GM21447 (cell line): ENCODE data around the gene FREM1.

ENCODE experiments used
- ATAC-seq: cut with Tn5 transposase; IDR thresholded peaks from one replicate; pipeline ENCODE4 v1.9.1; 2021; ENCODE audit not compliant: unreplicated experiment

Gene FREM1

DNA sequence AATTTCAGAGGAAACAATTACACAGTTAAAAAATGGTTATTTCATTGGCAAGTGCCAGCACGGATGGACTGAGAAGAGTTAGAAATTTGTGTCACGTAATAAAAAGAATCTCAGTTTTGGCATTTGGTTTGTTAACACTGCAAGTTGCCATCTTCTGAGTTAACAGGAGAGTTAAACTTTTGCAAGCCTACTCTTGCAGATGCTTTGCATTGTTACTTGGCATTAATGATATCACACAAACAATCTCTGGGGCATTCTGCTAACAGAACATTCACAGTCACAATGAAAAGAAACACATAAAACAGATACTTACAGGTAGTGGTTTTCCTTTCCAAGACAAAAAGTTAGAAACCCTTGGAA lies 647 bp downstream of the FREM1 start:
- no peak for ATAC-seq

DNA sequence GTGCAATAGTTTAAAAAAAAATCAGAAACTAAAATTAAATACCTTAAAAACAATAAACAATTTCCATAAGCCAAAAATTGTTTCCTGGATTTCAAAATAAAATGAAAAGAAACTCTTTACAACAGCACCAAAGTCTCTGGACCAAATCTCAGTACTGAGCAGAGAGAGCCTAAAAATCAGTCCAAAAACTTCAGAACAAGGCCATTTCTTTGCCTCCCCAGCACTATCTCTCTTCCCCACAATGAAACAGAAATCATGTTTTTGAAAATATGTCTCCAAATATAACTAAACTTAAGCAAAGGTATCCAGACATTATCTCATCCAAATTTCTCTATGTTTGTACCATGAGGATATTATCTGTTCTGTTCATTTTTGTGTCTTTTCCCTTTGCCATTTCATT lies 1.0 kb downstream of the FREM1 start:
- no peak for ATAC-seq

DNA sequence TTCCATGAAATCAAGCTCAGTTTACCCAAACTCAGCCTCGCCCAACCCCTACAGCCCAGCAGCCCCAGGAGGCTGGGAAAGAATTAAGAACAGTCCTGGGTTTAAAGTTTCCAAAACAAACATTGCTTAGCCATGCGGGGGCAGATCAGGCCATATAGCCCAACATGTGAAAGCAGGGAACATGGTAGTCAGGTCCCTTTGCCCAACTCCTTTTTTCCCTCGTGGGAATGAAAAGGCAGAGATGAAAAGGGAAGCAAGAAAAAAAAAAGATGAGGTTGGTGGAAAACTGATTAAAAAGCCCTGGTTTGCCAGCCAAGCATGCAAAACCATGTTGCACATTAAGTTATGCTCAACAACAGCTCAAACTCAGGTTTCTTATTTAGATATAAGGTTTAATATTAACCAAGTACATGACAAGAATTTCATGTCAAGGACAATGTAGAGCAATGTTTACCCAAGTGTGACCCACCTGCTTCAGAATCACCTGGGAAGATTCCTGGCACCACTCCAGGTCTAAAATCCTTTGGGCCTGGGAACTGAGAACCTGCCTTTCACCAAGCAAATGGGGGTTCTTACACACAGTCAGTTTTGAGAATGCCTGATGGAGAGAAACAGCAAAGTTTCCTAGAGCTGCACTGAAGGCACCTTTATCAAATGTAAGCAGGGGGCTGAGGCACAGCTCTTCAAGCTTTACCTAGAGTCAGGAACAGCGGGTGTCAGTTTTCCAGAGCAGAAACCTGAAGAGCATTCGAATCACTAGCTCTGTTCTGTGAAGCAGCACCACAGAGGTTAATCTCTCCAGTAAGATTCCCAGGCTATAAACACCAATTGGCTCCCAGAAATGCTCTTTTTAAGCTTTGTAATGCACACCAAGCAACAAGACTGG lies 1.7 kb downstream of the FREM1 start:
- peak; percentile 72 for ATAC-seq

DNA sequence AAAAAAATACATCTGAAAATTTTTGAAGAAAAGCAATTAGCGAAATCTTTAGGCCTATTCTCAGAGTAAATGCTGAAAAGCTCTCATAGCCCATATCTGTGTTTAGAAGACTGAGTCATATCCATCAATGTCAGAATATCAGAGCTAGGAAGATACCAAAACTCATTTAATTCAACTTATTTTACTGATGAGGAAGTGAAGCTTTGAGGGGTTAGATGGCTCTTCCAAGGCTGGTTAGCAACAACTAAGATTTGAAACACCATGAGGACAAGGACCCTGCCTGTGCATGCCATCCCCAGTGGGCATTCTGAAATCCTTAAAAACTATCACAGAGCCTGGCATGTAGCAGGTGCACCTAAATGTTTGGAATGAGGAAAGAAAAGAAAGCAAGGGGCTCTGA lies 2.5 kb downstream of the FREM1 start:
- ATAC-seq = no peak

DNA sequence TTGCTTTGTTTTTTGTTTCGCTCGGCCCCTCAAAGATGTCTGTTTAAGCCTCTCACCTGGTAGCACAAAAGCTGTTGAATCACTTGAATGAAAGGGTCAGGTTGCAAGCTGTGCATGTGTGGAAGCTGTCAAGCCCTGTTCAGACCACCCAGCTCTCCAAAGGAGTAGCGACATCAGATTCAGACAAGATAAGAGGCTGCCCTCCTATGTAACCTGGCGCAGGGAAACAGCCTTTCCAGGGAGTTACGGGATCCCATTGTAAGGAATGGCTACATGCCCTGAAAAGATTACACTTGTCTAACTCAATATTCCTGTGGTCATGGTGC lies 2.9 kb downstream of the FREM1 start:
- ATAC-seq = no peak

DNA sequence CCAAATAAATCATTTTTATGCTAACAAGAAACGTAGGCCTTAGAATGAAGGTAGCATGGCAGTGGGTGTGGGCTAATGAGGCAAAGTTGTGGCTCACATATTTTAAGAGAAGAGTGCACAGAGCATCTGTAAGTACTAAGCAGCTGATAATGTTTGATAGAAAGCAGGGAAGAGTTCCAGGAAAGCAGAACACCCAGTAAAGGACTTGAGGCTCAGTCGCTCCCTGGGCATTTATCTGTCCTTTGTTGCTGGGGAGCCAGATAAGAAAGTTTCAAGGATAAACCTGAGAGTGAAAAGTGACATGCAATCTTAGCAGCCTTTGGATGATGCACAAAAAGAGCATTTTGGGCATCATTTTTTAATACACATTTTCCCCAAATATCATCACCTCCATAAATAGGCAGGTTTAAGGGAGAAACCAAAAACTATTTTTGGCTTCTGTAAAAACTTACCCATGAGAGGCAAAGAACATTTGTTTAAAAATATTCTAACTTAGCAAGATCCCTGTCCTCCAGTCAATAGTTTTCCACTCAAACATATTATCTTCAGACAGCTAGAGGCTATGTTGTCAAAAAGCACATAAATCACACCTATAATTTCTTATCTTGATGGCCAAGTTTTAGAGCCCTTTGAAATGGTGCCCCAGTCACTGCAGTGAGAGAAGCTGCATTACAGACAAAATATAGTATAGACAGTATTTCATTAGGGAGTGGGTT lies 3.4 kb downstream of the FREM1 start:
- ATAC-seq = no peak

DNA sequence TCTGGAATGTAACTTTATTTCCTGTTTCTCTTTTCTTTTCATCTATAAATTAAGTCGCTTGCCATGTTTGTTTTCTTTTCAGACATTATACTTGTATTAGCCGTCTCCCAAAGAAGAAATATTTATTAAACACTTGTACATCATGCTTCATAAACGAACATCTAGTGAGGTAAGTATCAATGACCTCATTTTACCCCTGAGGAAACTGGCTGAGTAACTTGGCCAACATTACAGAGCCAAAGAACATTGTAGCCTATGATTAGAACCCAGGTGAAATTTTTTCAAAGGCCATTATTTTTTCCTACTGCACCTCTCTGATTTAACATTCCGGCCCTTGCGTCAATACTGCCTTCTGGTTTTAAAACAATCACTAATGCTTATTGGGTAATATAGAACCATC lies 4.2 kb downstream of the FREM1 start:
- no peak for ATAC-seq

DNA sequence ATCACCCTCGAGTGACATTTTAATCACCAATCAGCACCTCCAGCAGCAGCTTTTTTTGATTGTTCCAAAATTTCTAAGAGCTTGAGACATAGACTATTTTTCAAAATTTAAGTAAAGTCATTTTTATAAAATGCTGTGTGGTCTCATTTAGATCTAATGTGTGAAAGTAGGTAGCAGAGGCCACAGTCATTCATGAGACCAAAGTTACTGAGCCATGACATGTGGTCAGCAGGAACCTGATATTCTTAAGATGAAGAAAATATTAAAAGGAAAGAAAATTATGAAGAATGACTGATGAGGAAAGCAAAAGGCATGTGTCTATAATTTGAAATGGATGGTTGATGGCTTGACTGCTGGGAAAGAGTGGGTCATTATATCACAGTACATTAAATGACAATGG lies 7.2 kb downstream of the FREM1 start:
- ATAC-seq = no peak

DNA sequence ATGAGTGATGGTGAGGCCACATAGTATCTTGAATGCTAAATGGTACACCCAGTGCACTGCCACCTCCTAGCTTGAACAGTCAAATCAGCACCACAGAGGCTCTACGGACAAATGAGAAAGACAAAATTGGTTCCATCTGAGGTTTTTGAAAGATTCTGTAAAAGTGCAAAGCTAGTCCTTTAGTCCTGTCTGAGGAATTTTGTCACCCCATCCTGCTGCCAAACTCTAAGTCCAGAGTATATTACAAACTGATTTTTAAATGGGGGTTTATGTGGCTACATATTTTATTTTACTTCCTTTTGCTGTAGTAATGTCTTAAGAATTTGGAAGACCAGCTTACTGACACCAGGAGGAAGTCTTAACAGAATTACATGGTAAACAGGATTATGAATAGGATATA lies 7.7 kb downstream of the FREM1 start:
- no peak for ATAC-seq

DNA sequence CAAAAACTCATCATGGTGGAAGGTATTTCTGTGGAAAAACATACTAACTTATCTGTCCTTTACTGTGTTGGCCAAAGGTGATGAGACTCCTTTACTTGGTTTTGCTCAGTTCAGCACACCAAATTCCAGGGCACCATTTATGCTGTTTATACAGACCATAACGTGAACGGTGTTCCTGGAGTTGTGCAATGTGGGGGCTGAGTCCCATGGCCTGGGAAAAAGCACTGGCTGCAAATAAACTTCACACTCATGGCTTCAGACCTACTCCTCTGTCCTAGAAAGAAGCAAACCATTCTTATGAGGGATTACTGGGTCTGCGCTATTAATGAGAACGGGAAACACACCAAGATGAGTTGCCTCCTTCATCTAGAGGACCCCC lies 10.4 kb downstream of the FREM1 start:
- no peak for ATAC-seq

DNA sequence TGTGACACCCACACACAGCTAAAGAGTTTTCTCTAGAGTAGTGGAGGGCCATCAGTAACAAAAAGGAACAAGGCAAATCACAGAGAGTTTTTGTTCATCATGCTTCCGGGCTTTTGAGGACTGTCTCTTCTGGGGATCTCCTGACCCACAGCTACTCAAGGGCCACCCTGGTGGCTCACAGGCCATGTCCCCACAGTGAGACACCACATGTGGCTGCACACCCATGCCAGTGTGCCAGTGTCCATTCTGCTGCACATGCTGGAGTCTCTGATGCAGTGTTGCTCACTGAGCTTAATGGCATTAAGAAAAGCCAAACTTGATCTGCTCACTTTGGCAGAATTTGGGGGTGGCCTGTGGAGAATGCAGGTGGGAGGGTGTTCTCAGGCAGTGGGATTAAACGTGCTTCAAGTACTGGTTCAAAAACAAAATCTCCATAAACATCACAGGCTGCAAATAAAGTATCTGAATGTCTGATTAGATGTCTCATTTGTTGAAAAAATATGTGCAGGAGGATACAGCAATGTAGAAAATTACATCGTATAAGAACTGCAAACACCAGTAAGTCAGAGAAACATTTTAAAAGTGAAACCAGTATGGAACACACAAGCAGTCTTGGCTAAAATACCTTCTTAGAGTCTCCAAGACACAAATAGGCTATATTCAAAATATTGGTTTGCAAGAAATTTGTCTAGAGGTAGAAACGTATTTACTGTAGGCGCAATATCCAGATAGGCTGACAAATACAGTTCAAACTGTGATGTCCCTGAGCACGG lies 11.0 kb downstream of the FREM1 start:
- no peak for ATAC-seq

DNA sequence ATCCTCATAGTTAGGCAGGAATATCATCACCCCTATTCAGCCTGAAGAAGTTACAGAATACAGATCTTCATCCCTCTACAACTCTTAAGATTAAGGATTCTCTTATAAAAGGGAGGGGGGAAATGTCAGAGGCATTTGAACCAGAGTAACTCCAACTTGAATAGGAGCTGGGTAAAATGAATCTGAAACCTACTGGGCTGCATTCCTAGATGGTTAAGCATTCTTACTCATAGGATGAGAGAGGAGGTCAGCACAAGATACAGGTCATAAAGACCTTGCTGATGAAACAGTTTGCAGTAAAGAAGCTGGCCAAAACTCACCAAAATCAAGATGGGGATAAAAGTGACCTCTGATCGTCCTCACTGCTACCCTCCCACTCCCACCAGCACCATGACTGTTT lies 14.4 kb downstream of the FREM1 start:
- no peak for ATAC-seq

DNA sequence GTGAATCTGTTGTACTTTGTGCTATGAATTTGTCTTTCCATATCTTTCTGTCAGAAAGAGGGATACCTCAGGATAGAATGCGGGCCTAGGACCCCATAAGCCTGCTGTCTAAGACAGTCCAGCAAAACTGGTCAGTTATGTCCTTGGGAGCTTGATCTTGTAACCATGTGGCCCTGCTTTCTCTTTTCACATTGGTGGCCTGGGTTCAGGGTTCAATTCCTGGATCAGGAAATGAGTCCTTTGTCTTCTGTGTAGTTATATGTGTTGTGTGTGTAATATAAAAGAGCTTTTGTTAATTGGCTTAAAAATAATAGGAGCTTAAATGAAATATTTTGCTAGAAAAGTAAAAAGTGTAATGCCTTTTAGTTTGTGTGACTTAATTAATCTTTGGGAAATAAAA lies 16.9 kb downstream of the FREM1 start:
- no peak for ATAC-seq

DNA sequence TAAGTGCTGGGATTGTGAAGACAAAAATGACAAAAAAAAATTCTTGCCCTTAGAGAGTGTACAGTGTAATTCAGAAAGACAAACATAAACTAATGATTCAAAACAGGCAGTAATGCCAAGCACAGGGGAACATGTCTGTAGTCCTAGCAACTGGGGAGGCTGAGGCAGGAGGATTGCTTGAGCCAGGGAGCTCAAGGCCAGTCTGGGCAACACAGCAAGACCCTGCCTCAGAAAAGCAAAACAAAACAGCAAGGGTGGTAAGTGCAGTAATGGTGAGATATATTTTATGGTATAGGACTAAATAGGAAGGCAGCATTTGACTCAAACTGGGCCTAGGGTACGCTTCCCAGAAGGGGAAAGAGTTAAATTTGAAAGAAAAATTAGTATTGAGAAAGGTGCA lies 18.9 kb downstream of the FREM1 start:
- ATAC-seq = no peak

DNA sequence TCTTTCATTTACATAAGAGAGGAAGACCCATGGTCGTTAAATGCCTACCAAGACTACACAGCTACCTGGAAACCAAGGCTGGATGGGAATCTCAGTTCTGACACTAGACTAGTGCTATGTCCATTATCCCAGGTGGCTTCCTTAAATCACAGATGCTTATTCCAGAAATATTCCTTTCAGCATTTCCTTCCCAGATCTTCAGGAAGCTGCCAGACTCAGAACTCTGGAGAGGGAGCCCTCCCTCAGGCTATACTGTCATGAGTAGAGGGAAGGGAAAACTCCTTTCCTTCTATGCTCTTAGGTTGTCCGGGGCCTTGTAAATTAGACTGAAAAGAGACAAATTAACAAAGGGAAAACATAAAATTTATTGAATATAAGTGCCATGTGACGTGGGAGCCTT lies 20.8 kb downstream of the FREM1 start:
- ATAC-seq = no peak

DNA sequence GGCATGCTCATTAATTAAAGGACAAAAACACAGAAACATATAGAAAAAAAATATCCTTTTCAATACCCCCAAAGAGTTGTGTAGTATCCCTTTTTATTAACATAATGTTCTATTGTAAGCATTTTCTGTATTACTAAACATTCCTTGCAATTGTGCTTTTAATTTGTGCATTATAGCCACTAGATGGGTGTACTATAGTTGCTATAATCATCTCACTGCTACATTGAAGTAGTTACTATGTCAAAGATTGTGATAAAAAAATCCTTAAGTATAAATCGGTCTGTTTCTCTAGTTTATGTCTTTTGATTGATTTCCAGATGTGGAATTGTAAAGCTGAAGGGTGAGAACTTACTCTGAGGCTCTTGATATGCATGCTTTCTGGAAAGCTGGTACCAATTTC lies 21.4 kb downstream of the FREM1 start:
- ATAC-seq = no peak

DNA sequence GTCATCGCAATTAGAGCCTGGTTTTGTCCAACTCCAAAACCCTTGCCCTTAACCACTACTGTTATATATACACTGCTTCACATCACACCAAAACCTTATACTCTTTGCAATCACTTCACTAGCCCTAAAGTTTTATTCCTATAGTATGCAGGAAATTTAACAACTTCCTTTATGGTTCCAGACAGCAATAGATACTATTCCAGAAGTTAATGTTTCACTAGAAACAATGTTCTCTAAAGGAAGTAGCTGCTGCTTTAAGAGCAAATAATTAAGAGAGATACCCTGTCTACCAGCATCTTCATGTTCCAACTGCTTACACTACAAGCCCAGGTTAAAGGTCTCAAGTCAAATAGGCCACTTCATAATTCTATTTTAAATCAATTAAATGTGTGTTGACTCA lies 22.0 kb downstream of the FREM1 start:
- no peak for ATAC-seq

DNA sequence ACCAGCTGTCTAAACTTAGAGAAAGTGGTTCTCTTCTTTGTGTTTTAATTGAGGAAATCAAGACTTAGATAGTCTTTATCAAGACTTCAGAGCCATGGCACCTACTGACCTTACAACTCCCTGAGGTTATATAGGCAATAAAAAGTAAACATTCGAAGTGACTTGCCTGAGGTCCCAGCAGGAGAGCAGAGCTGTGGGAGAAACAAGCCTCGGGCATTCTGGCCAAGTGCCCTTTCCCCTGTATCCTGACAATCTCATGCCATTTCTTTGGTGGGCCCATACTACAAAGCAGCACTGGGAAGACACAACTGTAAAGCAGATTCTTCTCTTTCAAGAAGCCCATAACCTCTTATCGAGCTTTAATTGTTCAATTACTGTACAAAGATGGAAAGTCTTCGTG lies 23.1 kb downstream of the FREM1 start:
- no peak for ATAC-seq

DNA sequence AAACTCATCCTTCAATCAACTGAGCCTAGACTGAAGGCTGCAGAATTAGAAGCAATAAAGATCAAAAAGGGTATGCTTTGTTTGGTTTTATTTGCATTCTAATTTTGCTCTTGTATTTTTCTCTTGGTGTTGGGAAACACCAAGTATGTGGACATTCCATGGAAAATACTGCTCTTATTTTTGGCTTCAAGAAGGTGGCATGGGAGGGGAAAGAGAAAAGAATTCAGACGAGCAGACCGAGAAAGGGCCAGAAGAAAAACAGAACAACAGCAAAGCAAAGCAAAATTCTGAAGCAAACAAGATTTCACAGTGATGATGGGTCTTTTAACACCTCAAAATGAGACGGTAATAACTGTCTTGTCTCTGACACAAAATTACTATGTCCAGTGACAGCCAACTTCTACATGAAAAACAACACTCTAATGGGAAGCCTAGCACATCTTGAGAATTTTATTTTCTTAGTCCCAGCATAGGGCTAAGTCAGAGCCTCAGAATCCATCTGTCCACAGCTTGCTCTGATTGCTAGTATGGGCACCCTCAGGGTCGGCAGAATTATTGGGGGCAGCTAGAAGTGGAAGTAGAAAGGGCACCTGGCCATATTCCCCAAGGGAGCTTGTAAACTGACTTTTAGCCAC lies 26.8 kb downstream of the FREM1 start:
- ATAC-seq = no peak

DNA sequence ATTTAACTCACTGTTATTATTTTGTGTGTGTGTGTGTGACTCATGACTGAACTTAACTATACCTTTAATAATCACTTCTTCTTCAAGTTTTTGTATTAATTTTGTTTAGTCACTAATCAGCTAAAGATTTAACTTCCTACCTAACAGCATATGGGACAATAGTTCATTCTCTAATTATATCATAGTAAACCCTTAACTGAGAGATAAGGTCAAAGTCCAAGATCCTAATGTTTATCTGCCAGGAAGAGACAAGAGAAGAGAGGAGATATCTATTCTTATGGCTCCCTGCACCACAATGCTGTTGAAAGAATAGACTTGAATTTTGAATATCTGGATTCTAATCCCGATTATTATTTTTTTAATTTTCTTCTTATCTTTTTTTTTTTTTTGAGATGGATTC lies 28.1 kb downstream of the FREM1 start:
- no peak for ATAC-seq

DNA sequence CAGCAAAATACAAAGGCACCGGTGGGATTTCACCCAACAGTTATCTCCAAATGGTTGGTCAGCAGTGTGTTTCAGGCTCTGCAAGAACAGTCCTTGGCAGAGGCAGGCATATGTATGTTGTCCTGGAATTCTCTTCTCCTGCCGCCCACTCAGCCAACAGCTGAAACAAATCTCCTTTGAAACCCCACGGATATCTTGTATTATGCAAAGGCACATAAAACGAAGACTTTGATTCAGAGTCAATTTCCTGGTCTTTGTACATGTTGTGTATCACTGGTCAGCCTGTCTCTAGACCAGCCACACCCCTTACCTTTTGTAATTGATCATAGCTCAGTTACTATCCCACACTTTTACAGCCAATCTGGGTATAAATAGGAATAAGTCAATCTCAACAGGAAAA lies 29.2 kb downstream of the FREM1 start:
- no peak for ATAC-seq

DNA sequence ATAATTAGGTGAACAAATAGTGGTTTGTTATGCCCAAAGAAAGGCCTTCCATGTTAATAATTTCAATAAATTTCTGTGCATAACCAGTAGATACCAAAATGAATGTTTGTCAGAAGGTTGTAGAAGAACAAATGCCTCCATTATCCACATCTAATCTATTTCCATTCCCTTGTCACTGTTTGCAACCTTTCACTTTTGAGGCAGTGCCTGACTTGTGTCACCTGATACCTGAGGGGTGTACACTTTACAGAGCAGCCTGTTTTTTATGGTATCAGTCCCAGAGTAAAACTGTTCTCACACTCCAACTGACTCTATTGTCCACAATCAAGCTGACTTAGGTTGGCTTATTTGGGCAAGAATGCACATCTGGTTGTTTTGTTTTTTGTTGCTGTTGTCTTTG lies 40.1 kb downstream of the FREM1 start:
- no peak for ATAC-seq
